IPS-15b (cell line): ENCODE data around the gene FAR2.
"Not testable (repeated sequence)": the region's sequence is repeated elsewhere in the genome, so short reads cannot be mapped to it uniquely, and the experiment has no call there.

Experiments used
- H3K27me3 ChIP-seq: one replicate; pipeline ENCODE4 v1.6.1; 2013; ENCODE audit warnings: low read length; ENCODE audit not compliant: control insufficient read depth, insufficient read depth
- H3K36me3 ChIP-seq: one replicate; pipeline ENCODE4 v1.6.1; 2013; ENCODE audit warnings: low read length; ENCODE audit not compliant: control insufficient read depth, insufficient read depth
- H3K4me1 ChIP-seq: one replicate; pipeline ENCODE4 v1.6.1; 2013; ENCODE audit warnings: mild to moderate bottlenecking, low read length; ENCODE audit not compliant: control insufficient read depth, insufficient read depth
- H3K4me3 ChIP-seq: one replicate; pipeline ENCODE4 v1.5.1; 2013; ENCODE audit warnings: low read depth, low read length
- H3K9ac ChIP-seq: one replicate; pipeline ENCODE4 v1.6.1; 2013; ENCODE audit warnings: low read depth, mild to moderate bottlenecking, low read length
- H3K9me3 ChIP-seq: one replicate; pipeline ENCODE4 v1.6.1; 2013; ENCODE audit warnings: mild to moderate bottlenecking, low read length; ENCODE audit not compliant: control insufficient read depth, insufficient read depth

The FAR2 gene

GRCh38 chr12:29182247-29182646, 33.2 kb downstream of the FAR2 start:
- H3K4me1 ChIP-seq, H3K4me3 ChIP-seq, H3K9me3 ChIP-seq, H3K27me3 ChIP-seq, H3K36me3 ChIP-seq, H3K9ac ChIP-seq: not testable (repeated sequence)

- Histone ChIP-seq H3K4me3 (no peak overlapping the region), H3K4me1 (no peaks in the 10 kb centered on the region), H3K9ac (no peak overlapping the region), H3K27me3 (no peaks in the 10 kb centered on the region), H3K9me3 (no peaks in the 10 kb centered on the region), H3K36me3 (no peaks in the 10 kb centered on the region)
Observed at GRCh38 chr12:29187756-29188155, 38.7 kb downstream of the FAR2 start.

GRCh38 chr12:29191267-29191850, 42.3 kb downstream of the FAR2 start:
- H3K36me3 ChIP-seq: no peaks in the 10 kb centered on the region
- H3K4me1 ChIP-seq: no peaks in the 10 kb centered on the region
- H3K9me3 ChIP-seq: no peaks in the 10 kb centered on the region
- H3K9ac ChIP-seq: no peak overlapping the region
- no peaks in the 10 kb centered on the region for H3K27me3 ChIP-seq
- H3K4me3 ChIP-seq: no peak overlapping the region

DNA sequence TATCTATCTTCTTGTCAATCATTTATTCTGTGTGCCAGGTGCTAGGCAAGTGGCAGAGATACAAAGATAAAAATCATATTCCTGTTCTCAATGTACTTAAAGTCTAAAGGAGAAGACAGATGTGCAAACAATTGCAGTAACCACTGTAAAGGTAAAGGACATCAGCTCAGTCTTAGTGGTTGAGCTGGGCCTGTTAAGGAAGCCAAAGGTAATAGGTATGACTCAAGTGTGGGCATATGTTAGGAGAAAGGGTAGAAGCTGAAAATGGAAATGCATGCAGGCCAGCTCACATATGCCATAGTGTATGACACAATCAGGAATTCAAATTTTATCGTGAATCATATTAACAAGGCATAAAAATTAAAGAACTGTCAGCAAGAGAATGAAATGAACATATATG, 49.8 kb downstream of the FAR2 start:
- Histone ChIP-seq H3K9me3 (no peaks in the 10 kb centered on the region), H3K4me1 (peaks cover 2% of the 10 kb centered on the region), H3K9ac (no peak overlapping the region), H3K36me3 (no peaks in the 10 kb centered on the region), H3K27me3 (peaks cover 21% of the 10 kb centered on the region), H3K4me3 (no peak overlapping the region)

DNA sequence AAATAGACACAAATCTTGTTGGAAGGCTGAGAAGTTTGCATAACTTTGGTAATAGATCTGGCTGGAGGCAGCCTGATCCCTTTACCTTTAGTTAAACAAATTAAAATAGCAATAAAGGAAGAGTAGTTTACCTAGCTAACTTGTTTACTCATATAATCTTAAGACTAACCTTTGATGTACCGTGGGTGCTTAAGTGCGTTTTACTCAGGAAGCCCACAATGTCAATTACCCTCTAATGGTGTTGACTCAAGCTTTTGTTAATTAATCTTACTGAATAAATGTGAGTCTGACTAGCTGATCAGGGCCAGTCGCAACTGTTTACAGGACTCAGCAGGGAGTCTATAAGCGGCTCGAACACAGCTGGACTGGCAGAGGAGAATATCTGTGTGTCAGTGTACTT, 51.5 kb downstream of the FAR2 start:
- H3K4me1 ChIP-seq: peaks cover 2% of the 10 kb centered on the region
- H3K9ac ChIP-seq: no peak overlapping the region
- no peaks in the 10 kb centered on the region for H3K9me3 ChIP-seq
- H3K4me3 ChIP-seq: no peak overlapping the region
- peaks cover 21% of the 10 kb centered on the region for H3K27me3 ChIP-seq
- H3K36me3 ChIP-seq: no peaks in the 10 kb centered on the region

DNA sequence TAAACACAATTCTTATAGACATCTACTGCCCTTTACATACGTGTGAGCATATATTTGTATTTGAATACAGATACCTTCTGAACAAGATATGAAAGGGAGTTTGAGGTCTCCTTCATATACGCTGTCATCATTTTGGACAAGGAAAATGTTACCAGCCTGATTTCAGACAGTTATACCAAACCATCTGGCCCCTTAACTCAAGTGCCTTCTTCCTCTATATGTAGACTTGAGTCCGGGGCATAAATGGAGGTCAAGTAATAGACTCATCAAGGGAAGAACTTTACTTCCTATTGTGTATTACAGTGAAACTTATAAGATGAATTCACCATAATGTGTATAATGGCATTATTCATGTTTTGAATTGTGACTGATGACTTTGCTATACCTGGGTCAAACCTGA, 52.2 kb downstream of the FAR2 start:
- no peaks in the 10 kb centered on the region for H3K9me3 ChIP-seq
- H3K4me3 ChIP-seq: no peak overlapping the region
- H3K36me3 ChIP-seq: no peaks in the 10 kb centered on the region
- peaks cover 2% of the 10 kb centered on the region for H3K4me1 ChIP-seq
- H3K27me3 ChIP-seq: peaks cover 21% of the 10 kb centered on the region
- H3K9ac ChIP-seq: no peak overlapping the region

DNA sequence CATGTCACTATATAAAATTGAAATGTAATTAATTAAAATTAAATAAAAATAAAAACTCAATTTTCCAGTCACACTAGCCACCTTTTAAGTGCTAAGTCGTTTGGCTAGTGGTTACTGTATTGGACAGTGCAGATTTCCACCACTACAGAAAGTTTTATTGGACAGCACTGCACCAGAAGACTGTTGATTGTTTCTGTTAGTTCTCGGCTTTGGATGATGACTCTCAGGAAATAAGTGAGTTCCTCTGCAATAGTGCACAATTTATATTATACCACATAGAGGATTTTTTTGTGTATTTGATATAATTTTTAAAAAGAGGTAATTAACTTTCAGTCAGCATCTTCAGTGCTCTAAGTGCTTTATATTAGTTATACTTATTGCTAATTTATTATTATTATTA, 52.7 kb downstream of the FAR2 start:
- H3K36me3 ChIP-seq: no peaks in the 10 kb centered on the region
- no peak overlapping the region for H3K9ac ChIP-seq
- H3K27me3 ChIP-seq: peaks cover 21% of the 10 kb centered on the region
- no peak overlapping the region for H3K4me3 ChIP-seq
- H3K9me3 ChIP-seq: no peaks in the 10 kb centered on the region
- H3K4me1 ChIP-seq: peaks cover 2% of the 10 kb centered on the region

GRCh38 chr12:29204521-29204920, 55.4 kb downstream of the FAR2 start:
- Histone ChIP-seq H3K4me3 (no peak overlapping the region), H3K27me3 (peaks cover 18% of the 10 kb centered on the region), H3K36me3 (no peaks in the 10 kb centered on the region), H3K4me1 (peaks cover 4% of the 10 kb centered on the region), H3K9me3 (no peaks in the 10 kb centered on the region), H3K9ac (no peak overlapping the region)

DNA sequence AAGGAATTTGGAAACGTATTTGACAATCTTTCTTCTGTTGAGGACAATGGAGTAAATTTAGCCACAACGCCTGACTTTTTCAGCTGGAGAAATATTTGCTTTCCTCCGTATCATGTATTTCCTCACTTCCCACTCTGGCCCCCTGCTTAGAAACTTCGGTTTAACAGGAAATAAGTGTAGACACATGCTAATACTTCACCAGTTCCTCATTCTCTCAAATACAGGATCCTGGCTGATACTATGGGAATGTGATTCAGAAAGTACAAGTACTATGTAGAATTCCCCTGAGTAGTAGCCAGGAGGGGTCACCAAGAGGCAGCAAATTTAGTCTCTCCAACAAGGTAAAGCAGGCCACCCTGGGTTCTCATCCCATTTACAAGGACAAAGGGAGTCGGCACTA, 58.0 kb downstream of the FAR2 start:
- Histone ChIP-seq H3K9me3 (no peaks in the 10 kb centered on the region), H3K27me3 (peaks cover 3% of the 10 kb centered on the region), H3K4me1 (peaks cover 2% of the 10 kb centered on the region), H3K36me3 (no peaks in the 10 kb centered on the region), H3K9ac (no peak overlapping the region), H3K4me3 (no peak overlapping the region)

GRCh38 chr12:29208060-29208459, 59.0 kb downstream of the FAR2 start:
- H3K4me1 ChIP-seq: peaks cover 2% of the 10 kb centered on the region
- H3K4me3 ChIP-seq: no peak overlapping the region
- no peaks in the 10 kb centered on the region for H3K27me3 ChIP-seq
- H3K36me3 ChIP-seq: no peaks in the 10 kb centered on the region
- no peaks in the 10 kb centered on the region for H3K9me3 ChIP-seq
- no peak overlapping the region for H3K9ac ChIP-seq

GRCh38 chr12:29208936-29209701, 60.0 kb downstream of the FAR2 start:
- peaks cover 2% of the 10 kb centered on the region for H3K4me1 ChIP-seq
- H3K27me3 ChIP-seq: no peaks in the 10 kb centered on the region
- H3K9ac ChIP-seq: no peak overlapping the region
- no peak overlapping the region for H3K4me3 ChIP-seq
- H3K9me3 ChIP-seq: no peaks in the 10 kb centered on the region
- no peaks in the 10 kb centered on the region for H3K36me3 ChIP-seq

DNA sequence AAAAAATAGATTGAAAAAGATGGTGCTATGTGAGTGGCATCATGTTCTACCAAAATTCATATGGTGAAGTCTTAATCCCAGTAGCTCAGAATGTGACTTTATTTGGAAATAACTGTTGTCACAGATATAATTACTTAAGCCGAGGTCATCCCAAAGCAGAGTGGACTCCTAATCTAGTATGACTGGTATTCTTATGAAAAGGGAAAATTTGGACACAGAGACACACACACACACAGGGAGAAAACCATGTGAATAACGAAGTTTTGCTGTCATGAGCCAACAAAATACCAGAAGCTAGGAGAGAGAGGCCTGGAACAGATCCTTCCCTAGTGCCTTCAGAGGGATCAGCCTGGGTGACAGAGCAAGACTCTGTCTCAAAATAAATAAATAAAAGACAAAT, 62.6 kb downstream of the FAR2 start:
- Histone ChIP-seq H3K9me3 (no peaks in the 10 kb centered on the region), H3K27me3 (no peaks in the 10 kb centered on the region), H3K4me3 (no peak overlapping the region), H3K9ac (no peak overlapping the region), H3K4me1 (peaks cover 2% of the 10 kb centered on the region), H3K36me3 (no peaks in the 10 kb centered on the region)
